ENCODE data around the gene MCM6. TPM values are rescaled to one million over a fixed set of nuclear protein-coding genes. Genes with fewer than 3 reads are reported as not detected.
A peak's percentile ranks its signal among the peaks of the same experiment; 100 is the strongest.

The MCM6 gene
- total RNA-seq, 1 experiment from 2014 or later, result 96.0 TPM

DNA sequence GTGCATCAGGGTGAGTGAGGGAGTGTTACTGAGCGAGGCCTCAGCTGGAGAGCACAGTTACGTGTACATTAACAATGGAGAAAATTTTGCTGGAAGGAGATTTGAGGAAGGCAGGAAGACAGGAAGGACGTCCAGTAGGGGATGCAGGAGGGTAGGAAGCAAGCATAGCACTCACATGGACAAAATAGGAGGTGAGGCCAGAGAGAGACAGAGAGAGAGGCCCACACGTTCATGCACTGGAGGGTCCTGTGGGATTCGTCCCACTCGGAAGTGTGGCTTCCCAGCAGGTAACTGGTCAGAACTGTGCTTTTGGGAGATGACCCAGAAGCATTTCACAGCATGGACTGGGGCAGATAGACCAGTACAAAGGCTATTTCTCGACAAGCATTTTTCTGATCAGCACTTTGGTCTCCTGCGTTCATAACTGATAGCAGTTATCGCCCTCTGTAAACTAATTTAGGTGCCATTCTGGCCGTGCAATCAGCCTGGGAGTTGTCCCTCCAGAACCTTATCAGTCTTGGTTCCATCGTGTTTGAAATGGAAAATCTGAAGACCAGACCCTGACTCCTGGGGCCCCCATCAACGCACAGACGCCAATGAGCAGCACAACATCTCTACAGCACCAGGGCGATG, 44.9 kb downstream of the MCM6 start:
- TF ChIP-seq, protein P1, sequence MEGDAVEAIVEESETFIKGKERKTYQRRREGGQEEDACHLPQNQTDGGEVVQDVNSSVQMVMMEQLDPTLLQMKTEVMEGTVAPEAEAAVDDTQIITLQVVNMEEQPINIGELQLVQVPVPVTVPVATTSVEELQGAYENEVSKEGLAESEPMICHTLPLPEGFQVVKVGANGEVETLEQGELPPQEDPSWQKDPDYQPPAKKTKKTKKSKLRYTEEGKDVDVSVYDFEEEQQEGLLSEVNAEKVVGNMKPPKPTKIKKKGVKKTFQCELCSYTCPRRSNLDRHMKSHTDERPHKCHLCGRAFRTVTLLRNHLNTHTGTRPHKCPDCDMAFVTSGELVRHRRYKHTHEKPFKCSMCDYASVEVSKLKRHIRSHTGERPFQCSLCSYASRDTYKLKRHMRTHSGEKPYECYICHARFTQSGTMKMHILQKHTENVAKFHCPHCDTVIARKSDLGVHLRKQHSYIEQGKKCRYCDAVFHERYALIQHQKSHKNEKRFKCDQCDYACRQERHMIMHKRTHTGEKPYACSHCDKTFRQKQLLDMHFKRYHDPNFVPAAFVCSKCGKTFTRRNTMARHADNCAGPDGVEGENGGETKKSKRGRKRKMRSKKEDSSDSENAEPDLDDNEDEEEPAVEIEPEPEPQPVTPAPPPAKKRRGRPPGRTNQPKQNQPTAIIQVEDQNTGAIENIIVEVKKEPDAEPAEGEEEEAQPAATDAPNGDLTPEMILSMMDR (IDR thresholded peaks at IDR 0.05; ENCODE audit: insufficient read depth in 1 of 2, low read depth in 1 of 2, low read length in 1 of 2, severe bottlenecking in 1 of 2, unreplicated experiment in 1 of 2), result no peak
- POLR2A ChIA-PET, result no interaction called here
- Histone ChIP-seq H3K4me3 (ENCODE audit: low read depth, low read length) (no peak overlapping the region), H3K36me3 (ENCODE audit: control insufficient read depth, insufficient read depth, low read length) (no peaks in the 10 kb centered on the region), H3K9me3 (no peaks in the 10 kb centered on the region), H3K4me1 (peaks cover 39% of the 10 kb centered on the region), H3K27me3 (replicated peaks; ENCODE audit: control insufficient read depth, insufficient read depth, low read length) (no peaks in the 10 kb centered on the region)
- Mint-ChIP-seq H3K36me3 (ENCODE audit: insufficient read depth, unreplicated experiment) (peaks cover 8% of the 10 kb centered on the region), H3K27ac (ENCODE audit: unreplicated experiment) (peak overlapping the region; percentile 38), H3K9me3 (ENCODE audit: unreplicated experiment) (no peaks in the 10 kb centered on the region), H3K27me3 (ENCODE audit: insufficient read depth, unreplicated experiment) (no peaks in the 10 kb centered on the region), H3K4me1 (ENCODE audit: low read depth, unreplicated experiment) (peaks cover 27% of the 10 kb centered on the region), H3K4me3 (ENCODE audit: unreplicated experiment) (peak overlapping the region; percentile 11)
- intact Hi-C loops (cut with micrococcal nuclease; ENCODE audit: unreplicated experiment), result loop anchor here (1.0 kb wide), 2 partner anchors 20 to 28 kb away; no protein-coding TSS in a partner anchor
- CTCF ChIA-PET, result no interaction called here
- no TSS peak for BruUV-seq (replicated peaks)
- peak; percentile 54 to 83 for DNase-seq

DNA sequence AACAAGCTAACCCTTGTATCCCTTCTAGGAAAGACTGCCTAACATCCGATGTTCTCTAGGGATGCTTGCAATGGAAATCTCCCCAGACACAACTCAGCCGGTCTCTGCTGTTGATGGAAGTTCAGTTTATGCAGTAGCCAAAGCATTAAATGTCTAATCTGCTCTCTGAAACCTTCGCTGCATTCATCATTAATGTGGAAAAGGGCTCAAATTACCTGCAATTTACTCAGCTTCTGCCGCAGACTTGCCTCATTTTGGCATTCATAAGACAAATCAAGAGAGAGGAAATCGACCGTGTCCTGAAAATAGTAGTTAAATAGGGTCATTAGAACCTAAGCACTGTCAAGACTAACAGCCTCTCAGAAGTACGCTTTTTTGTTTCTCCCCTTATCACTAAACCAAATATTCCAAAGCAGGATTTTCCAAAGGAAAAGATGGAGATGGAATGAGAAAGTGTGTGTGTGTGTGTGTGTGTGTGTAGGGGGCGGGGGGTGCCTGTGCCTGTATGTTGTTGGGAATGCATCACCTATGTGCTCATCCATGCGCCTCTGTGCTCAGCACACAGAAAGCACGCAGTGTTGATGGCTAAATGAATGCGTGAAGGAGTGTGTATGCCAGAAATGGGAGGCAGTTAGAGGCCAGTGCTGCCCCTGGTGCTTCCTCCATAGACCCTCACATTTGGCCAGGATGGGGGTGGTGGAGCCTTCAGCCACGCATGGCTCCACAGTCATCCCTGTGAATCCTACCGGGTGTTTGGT, 46.7 kb downstream of the MCM6 start:
- CTCF ChIA-PET, result no interaction called here
- no peaks in the 10 kb centered on the region for H3K9me3 Mint-ChIP-seq (ENCODE audit: unreplicated experiment)
- POLR2A ChIA-PET, result no interaction called here

DNA sequence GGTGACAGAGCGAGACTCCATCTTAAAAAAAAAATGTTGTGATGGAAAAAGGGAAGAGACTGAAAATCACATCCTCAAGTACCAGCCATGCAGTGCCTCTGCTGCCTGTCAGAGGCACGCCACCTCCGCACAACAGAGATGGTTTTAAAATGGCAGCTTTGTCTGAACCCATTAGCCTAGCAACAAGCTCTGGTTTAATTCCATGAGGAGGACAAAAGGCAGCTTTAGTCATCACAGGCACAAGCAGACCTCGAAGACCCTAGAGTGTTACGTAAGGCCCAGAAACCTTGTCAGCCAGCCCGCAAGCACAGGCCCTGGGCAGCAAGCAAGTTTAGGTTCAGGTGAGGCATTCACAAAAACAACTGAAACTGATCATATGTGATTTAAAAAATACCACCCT, 49.7 kb downstream of the MCM6 start:
- ChIA-PET POLR2A (no interaction called here), CTCF (no interaction called here)
- H3K4me1 Mint-ChIP-seq (ENCODE audit: low read depth, unreplicated experiment), result peaks cover 19% of the 10 kb centered on the region

More for the DNA sequence above, 46.7 kb downstream of the MCM6 start:
- intact Hi-C loops (cut with micrococcal nuclease; ENCODE audit: unreplicated experiment), result no loop called here
- TF ChIP-seq, protein P1 (IDR thresholded peaks at IDR 0.05; ENCODE audit: insufficient read depth in 1 of 2, low read depth in 1 of 2, low read length in 1 of 2, severe bottlenecking in 1 of 2, unreplicated experiment in 1 of 2), result no peak
- no peaks in the 10 kb centered on the region for H3K36me3 ChIP-seq (ENCODE audit: control insufficient read depth, insufficient read depth, low read length)
- peaks cover 39% of the 10 kb centered on the region for H3K4me1 ChIP-seq
- no peak overlapping the region for H3K4me3 ChIP-seq (ENCODE audit: low read depth, low read length)
- DNase-seq, result no peak
- peaks cover 25% of the 10 kb centered on the region for H3K4me1 Mint-ChIP-seq (ENCODE audit: low read depth, unreplicated experiment)
- H3K9me3 ChIP-seq, result no peaks in the 10 kb centered on the region
- H3K27me3 ChIP-seq (replicated peaks; ENCODE audit: control insufficient read depth, insufficient read depth, low read length), result no peaks in the 10 kb centered on the region
- peaks cover 6% of the 10 kb centered on the region for H3K36me3 Mint-ChIP-seq (ENCODE audit: insufficient read depth, unreplicated experiment)
- H3K27ac Mint-ChIP-seq (ENCODE audit: unreplicated experiment), result no peak overlapping the region
- no peak overlapping the region for H3K4me3 Mint-ChIP-seq (ENCODE audit: unreplicated experiment)
- H3K27me3 Mint-ChIP-seq (ENCODE audit: insufficient read depth, unreplicated experiment), result no peaks in the 10 kb centered on the region
- BruUV-seq (replicated peaks), result no TSS peak

More for the DNA sequence above, 49.7 kb downstream of the MCM6 start:
- H3K27ac Mint-ChIP-seq (ENCODE audit: unreplicated experiment), result no peak overlapping the region
- intact Hi-C loops (cut with micrococcal nuclease; ENCODE audit: unreplicated experiment), result no loop called here
- no TSS peak for BruUV-seq (replicated peaks)
- Histone ChIP-seq H3K4me1 (peaks cover 24% of the 10 kb centered on the region), H3K9me3 (peaks cover 7% of the 10 kb centered on the region; the same call in 1 of the 2 replicates), H3K4me3 (ENCODE audit: low read depth, low read length) (no peak overlapping the region), H3K36me3 (ENCODE audit: control insufficient read depth, insufficient read depth, low read length) (no peaks in the 10 kb centered on the region), H3K27me3 (replicated peaks; ENCODE audit: control insufficient read depth, insufficient read depth, low read length) (no peaks in the 10 kb centered on the region)
- TF ChIP-seq, protein P1 (IDR thresholded peaks at IDR 0.05; ENCODE audit: insufficient read depth in 1 of 2, low read depth in 1 of 2, low read length in 1 of 2, severe bottlenecking in 1 of 2, unreplicated experiment in 1 of 2), result no peak
- DNase-seq, result no peak
- H3K9me3 Mint-ChIP-seq (ENCODE audit: unreplicated experiment), result no peaks in the 10 kb centered on the region
- no peak overlapping the region for H3K4me3 Mint-ChIP-seq (ENCODE audit: unreplicated experiment)
- no peaks in the 10 kb centered on the region for H3K27me3 Mint-ChIP-seq (ENCODE audit: insufficient read depth, unreplicated experiment)
- H3K36me3 Mint-ChIP-seq (ENCODE audit: insufficient read depth, unreplicated experiment), result peaks cover 6% of the 10 kb centered on the region
